GM21423 (cell line): ENCODE data around the gene ATP1A4.

Experiments
- ATAC-seq: cut with Tn5 transposase; IDR thresholded peaks from one replicate; pipeline ENCODE4 v1.9.1; 2021; ENCODE audit warnings: mild to moderate bottlenecking, moderate library complexity; ENCODE audit not compliant: unreplicated experiment

The ATP1A4 gene

DNA sequence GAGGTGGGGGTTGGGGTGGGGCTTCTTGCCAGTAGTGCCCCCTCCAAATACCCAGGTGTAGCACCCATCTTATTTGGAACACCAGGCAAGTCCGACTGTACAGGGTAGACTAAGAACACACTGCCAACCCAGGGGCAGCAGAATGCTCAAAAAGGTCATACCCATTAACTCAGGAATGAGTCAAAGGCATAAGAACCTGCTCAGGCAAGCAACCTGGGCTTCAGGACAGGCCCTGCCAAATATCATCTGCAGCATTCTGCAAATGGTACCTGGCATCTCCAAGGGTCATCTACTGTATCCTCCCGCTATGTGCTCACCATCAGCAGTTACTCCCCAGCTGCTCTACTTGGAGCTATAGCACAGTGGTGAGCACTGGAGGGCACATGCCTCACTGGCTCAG lies 73.2 kb downstream of the ATP1A4 start:
- ATAC-seq = no peak

DNA sequence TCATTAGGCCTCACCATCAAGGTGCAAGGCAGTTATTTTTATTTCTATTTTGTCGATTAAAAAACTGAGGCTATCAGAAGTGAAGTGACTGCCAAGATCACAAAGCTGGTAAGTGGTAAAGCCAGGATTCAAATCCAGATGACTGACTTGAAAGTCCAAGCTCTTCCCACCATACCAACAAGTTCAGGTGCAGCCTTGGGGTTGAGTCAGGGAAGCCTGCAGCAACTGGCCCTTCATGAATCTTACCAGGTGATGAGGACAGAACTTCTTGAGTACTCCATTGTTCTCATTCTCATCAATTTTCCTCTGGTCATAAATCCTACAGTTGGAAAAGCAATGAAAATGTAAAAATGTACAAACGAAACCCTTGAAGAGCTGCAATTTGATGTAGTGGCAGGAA lies 73.9 kb downstream of the ATP1A4 start:
- ATAC-seq = no peak

DNA sequence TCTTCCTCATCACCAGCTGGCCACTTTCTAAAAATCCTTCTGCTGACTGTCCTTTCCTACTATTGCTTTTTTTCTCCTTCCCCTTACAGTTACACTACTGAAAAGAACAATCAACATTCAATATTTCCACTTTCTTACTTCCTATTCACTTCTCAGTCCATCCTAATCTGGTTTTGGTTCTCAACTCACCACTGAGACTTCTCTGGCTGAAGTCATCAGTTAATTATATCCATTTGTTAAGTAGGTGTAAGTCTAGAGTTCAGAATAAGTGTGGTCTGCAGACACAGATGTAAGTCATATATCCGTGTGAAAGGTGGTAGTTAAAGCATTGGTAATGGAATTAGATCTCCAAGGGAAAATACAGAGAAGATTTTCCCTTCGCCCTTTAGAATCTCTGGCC lies 75.2 kb downstream of the ATP1A4 start:
- no peak for ATAC-seq

DNA sequence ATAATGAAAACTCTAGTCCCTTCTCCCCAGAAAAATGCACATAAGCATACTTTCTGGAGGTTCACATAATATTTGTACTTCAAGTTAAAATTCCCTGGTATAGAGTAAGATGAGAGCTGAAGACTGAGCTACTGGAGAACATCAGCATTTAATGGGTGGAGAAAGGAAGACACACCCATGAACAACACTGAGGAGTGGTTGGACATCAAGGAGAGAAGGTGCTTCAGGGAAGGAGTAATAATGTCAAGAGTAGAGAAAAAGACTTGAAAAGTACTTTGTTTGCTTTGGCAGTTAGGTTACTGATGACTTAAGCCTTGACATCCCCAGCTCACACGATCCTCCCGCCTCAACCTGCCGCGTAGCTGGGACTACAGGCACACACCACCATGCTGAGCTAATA lies 75.6 kb downstream of the ATP1A4 start:
- ATAC-seq = no peak

DNA sequence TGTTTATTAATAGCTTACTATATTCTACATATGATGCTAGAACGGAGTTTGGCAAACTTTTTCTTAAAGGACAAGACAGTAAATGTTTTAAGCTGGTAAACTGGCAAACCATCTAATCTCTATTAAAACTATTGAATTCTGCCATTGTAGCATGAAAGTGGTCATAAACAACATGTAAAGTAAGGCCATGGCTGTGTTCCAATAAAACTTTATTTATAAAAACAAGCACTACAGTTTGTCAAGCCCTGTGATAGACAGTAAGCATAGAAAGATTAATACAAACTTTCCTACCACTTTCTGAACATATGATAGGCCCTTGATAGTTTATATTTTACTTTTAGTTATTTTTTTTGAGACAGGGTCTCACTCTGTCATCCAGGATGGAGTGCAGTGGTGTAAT lies 76.2 kb downstream of the ATP1A4 start:
- no peak for ATAC-seq

DNA sequence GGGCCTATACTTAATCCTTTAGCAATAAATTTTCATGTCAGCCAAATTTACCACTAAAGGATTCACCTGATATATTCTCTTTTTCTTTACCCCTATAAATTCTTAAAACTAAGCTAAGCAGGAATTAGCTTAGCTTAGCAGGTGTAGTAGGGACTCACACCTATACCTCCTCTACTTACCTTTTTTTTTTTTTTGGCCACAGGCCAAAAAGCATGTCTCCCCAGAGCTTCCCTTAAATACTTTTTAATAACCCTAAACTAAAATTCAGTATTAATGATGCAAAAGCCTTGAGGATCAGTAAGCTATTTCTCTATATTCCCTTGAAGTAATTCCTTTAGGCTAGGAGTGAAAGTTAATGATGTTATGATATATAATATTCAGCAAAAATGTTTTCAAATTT lies 77.0 kb downstream of the ATP1A4 start:
- no peak for ATAC-seq

DNA sequence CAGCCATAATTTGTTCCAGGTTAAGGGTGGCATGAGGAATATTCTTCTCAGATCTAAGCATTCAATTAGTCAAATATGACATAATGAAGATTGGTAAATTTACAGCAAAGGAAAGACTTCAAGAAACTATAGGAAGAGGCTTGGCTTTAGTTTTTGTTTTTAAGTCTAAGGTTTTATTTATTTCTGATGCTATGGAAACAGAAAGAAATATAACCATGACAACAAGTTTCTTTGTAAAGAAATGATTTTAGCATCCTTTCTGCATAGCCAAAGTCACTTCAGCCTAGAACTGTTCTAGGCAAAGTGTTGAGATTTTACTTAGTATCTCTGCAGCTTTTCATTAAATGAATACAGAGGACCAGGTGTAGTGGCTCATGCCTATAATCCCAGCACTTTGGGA lies 81.5 kb downstream of the ATP1A4 start:
- no peak for ATAC-seq
